ENCODE results near the gene CCNY. TPM values are rescaled to one million over a fixed set of nuclear protein-coding genes. Genes with fewer than 3 reads are reported as not detected.

The CCNY gene
- total RNA-seq, 1 experiment from 2014 or later, result 30.9 TPM

DNA sequence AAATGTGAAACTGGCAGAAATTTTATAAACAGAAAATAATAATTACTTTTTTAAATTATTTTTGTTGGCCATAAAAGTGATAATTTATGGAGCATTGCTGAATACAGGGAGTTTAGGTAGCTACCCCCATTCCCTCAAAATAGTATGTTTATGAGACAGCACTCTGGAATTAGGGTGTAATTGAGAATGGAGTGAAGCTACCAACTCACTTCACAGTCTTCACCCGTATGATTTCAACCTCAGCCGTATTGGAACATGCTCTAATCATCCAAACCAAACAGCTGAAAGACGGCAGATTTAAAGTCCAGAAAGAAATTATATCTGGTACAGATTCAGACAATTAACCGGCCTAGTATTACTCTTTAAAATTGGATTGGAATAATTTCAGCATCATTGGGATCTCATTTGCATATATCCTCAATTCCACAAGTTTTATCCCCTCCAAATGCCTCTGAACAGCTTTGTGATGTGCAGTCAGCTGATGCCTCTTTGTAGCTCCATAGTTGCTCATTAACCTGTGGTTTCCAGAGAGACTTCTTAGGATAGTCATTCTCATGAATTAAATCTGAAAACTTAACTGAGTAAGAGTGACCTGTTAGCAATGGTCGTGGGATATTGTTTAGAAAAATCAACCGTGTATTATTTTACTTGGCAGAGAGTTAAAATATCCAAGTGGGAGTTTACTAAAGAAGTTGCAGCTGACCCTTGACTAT lies 209.7 kb downstream of the CCNY start:
- DNase-seq (ENCODE audit: extremely low read depth, low read depth), result no peak

DNA sequence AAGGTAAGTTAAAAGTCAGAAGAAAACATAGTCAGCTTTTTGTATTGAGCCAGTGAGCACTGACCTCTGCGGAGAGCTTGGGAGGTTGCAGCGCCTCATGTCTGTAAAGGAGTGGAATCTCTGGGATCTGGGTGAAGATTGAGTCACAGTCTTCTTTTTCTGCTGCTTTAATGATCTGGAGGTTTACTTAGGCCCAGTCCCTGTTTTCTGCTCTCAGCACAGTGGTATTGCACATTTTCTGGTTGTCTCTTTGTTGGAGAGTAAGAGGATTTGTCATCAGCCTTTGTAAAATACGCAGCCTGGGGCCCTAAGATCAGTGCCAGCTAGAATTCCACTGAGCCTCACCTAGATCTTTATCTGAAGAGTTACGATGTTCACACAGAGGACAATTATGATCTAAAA lies 210.5 kb downstream of the CCNY start:
- no peak for DNase-seq (ENCODE audit: extremely low read depth, low read depth)

DNA sequence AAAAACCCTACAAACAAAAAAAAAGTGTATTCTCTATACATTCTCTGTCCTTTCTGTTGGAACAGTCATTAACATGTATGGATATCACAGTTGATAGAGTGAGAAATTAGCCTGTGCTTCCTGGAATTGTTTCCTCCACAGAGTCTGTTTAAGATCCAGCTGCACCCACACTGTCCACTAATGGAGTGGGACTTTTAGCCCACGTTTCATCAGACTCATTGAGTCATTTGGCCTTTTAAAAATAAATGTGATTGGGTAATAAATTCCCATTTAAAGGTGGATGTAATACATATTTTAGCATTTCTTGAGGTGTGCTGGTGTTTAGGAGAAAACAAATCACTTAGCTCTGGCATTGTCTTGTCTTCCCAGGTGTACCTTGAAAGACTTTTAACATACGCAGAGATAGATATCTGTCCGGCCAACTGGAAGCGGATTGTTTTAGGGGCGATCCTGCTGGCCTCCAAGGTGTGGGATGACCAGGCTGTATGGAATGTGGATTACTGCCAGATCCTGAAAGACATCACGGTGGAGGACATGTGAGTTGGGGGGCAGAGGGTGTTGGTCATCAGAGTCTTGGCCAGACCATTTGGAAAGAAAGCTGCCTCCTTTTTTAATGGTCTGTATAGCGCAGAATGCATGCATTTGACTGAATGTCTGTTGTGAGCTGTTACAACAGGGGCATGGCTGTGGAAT lies 216.5 kb downstream of the CCNY start:
- DNase-seq (ENCODE audit: extremely low read depth, low read depth), result no peak

DNA sequence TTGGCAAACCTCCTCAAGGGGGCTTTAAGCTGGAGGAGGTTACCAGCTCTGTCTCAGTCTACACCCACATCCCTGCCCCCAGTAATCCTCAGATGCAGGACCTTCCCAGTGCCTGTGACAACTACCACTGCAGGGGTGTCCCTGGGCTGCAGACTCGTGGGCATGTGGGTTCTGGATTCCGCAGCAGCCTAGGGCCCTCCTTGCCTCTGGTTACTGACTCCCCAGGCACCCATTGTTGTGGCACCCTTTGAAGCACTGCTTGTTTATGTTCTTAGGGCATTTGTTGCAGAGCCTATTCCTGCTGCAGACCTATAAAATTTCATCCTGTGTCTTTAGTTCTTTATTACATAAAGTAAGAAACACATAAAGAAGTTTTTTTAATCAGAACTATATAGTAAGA lies 217.7 kb downstream of the CCNY start:
- no peak for DNase-seq (ENCODE audit: extremely low read depth, low read depth)

DNA sequence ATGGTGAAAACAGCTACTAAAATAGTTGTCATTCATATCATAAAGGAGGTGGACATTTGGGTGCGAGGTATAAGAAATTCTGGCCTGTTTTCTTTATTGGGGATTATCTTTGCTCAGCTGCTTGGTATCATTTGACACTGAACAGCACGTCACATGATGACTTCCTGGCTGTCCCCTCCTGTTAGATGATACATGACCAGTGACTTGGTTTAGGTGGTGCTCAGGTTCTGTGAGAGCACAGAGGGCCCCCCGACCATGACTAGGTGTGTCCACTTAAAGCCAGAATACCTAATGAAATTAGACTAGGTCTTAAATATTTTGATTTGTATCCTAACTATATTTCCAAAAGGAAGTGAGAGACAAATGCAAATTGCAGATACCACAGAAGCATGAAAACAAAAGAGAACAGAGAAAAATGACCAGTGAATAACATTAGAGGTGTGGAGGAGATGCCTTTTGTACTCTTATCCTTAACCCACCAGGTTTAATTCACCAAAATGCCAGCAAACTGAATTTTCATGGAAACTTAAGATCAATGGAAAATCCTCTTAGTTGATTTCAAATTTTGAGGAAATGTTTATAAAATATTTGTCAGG lies 218.2 kb downstream of the CCNY start:
- no peak for DNase-seq (ENCODE audit: extremely low read depth, low read depth)

DNA sequence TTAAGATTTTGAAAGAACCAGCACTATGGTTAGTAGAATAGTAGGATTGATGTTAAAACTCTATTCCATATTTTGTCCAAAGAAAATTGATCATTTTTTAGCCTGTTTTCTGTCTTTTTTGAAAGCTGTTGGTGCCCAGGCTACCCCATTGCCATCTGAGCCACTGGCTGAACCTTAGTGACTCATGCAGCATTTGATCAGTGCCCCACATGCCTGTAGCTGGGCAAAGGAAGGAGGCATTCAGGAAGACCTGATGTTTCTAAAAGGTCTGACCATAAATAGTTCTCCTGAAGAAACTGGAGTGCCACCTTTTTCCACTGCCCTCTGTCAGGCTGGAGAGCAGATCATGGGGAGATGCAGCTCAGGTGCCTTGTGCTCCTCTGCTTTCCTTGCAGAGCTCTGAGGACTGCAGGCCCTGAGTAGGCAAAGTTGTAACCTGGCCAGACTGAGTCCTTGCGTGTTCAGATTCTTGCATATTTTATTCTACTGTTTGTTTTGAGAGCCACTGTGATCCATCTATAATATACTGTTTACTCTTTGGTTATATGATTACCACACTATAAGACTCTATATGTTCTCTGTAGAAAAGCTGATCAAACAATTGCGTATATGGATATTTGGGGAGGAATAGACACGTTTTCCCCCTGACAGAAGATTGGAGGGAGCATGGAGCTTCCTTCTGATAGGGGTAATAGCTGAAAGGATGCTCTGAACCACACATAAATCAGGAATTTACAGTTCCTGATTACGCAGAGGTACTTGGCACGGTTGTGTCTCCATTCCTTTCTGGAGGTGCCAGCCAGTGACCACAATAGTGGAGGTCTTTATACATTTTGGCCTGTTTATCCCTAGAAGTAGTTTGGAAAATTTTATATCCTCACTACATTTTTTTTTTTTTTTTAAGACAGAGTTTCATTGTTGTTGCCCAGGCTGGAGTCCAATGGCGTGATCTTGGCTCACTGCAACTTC lies 219.9 kb downstream of the CCNY start:
- no peak for DNase-seq (ENCODE audit: extremely low read depth, low read depth)

DNA sequence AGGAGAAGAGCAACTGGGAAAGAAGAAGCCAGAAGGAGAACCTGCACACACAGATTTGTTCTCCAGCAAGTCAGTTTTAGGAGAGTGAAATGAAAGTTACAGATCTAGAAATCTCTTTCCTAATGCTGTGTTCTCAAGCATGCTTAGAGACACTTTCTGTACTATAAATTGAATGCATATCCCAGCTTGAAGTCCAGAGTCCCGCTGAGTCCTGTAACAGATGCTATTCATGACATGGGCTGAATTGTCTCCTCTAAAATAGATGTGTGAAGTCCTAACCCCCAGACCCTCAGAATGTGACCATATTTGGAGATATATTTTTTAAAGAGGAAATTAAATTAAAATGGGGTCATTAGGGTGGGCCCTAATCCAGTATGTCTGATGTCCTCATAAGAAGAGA lies 222.0 kb downstream of the CCNY start:
- no peak for DNase-seq (ENCODE audit: extremely low read depth, low read depth)

DNA sequence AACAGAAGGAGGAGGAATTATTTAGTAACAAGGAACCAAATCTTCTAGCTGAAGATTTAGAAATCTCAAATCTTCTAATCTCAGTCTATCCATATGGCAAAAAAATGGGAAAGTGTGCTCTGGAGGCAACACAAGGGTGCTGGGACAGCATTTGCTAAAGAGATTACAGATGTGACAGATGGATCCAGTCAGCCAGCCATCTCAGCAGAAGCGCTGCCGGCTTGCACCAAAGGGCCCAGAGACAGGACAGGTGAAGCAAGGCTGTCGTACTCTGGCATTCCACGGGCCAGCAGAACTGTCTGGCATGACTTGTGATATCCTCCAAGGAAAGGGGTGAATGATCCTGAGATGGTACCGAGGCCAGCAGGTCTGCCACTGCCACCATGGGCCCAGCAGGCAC lies 223.1 kb downstream of the CCNY start:
- DNase-seq (ENCODE audit: extremely low read depth, low read depth), result no peak

DNA sequence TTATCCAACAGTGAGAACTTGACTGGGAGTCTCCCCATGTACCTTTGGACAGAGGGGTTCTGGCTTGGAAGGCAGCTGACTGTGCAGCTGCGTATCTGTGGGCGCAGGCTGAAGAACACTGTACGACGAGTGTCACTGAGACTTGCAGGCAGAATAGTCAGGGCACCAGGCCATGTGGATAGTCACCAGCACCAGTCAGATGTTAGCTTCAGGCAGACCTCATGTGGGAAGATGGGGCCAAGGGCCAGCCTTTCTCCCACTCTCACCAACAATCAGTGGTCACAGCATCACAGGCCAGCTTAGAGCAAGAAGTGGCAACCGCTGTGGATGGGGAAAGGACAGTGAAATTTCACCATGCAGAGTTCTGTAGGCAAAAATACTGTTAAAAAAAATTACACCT lies 225.4 kb downstream of the CCNY start:
- DNase-seq (ENCODE audit: extremely low read depth, low read depth), result no peak

DNA sequence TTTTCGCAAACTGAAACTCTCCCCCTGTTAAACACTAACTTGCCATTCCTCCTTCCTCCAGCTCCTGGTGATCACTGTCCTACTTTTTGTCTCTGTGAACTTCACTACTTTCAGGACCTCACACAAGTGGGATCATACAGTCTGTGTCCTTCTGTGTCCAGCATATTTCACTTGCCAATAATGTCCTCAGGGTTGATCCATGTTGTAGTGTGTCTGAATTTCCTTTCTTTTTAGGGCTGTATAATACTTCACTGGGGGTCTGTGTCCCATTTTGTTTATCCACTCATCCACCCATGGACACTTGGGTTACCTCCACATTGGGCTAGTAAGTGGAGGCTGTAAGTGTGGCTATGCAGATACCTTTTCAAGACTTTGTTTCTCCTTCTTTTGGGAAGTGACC lies 226.1 kb downstream of the CCNY start:
- no peak for DNase-seq (ENCODE audit: extremely low read depth, low read depth)

DNA sequence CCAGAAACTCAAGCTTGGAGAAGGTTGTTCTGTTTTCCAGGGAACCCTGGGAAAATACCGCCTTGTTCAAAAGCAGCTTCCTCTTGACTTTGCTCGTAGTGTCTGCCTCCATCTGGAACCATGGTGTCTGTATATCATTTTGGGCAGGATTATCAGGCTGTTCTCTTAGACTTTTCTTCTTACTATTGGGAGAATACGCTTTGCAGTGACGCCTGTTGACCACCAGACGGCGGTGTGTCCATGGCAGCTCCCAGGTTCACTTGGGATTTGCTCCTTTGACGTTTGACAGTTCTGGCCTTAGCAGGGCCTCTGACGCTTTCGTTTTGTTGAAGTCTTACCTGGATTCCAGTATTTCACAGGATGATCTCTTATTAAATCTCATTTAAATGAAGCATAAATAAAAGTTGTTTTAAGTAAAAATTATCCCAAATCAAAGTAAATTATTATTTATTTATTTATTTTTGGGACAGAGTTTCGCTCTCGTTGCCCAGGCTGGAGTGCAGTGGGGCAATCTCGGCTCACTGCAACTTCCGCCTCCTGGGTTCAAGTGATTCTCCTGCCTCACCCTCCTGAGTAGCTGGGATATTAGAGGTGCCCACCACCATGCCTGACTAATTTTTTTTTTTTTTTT lies 227.1 kb downstream of the CCNY start:
- peak; percentile 60 for DNase-seq (ENCODE audit: extremely low read depth, low read depth)

DNA sequence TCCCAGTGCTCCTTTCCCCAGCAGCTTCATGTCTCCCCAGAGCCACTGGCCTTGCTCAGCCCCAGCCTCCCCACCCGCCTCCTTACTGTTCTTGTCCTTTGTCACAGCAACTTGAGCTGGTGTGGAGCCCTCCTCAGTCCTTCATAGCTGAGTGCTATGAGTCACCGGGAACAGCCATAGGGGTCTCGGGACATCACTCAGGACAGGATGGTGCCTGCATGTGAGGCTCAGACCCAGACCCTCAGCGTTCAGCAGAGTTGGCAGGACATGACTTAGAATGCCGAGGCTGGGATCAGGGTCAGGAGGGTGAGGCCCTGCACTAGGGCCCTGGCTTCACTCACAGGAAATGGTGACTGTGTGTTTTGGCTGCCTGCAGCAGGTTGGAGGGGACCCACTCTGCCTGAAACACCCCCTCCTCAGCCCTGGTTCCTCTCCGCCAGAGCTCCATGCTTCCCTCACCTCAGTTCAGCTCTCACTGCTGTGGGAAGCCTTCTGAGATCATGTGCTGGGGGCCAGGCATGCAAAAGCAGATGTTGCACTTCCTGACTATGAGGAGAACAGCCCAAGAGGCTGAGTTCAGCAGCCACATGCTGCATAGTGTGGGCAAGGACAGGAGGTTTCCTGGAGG lies 228.1 kb downstream of the CCNY start:
- DNase-seq (ENCODE audit: extremely low read depth, low read depth), result no peak

DNA sequence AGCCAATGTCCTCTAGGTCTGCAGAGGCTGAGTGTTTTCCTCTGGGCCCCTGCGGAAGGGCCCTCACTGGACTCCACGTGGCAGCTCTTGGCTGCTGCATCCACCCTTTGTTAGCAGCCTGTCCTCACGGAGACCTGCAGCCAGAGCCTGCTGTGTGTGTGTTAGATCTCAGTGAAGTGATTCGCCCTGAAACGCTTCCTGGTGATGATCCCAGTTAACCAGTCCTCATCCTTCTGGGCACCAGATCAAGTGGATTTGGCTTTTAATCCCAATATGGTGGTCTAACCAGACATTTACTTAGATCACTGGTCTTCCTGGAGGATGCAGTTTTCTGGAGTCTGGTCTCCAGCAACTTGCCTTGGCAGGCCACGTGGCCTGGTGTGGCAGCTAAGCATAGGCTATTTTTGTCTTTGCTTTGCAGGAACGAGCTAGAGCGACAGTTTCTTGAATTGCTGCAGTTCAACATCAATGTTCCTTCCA lies 229.3 kb downstream of the CCNY start:
- DNase-seq (ENCODE audit: extremely low read depth, low read depth), result no peak

DNA sequence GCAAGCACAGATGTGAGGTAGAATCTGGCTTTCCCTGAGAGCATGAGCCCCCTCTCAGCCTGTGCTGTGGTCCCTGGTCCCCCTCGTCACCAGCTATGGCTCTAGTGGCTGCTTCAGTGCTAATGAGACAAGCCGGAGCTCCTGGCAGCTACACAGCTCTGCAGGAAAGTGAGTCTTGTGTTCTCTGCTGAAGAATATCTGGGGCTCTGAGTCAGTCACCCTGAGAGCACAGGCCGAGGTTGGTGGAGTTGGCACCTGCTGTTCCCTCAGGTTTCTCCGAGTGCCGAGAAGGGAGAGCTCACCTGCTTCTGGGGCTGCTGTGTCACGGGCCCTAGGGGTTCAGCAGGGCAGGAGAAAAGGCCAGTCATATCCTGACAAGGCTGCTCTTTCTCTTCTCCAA lies 231.6 kb downstream of the CCNY start:
- no peak for DNase-seq (ENCODE audit: extremely low read depth, low read depth)

DNA sequence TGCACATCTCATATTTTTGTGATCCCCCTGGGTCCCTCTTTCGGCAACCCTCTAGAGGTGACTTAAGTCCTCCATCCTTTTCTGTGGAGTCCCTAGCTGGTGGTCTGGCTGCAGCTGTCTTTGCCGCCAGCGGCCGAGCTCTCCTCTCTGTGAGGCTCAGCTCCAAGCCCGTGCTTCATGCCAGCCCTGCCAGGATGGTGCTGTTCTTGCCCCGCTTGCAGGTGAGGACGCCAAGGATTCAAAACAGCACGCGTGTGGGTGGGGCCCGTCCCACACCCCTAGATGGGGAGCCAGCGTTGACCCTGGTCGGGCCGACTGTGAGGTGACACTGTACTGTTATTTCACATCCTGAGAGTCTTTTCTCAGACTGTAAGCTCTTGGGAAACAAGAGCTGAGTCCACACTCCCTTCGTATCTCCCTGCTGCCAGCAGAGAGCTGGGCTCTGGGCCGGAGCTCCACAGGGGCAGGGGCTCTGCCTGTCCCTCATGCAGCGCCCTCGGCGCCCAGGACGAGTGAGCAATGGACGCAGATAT lies 232.2 kb downstream of the CCNY start:
- no peak for DNase-seq (ENCODE audit: extremely low read depth, low read depth)

DNA sequence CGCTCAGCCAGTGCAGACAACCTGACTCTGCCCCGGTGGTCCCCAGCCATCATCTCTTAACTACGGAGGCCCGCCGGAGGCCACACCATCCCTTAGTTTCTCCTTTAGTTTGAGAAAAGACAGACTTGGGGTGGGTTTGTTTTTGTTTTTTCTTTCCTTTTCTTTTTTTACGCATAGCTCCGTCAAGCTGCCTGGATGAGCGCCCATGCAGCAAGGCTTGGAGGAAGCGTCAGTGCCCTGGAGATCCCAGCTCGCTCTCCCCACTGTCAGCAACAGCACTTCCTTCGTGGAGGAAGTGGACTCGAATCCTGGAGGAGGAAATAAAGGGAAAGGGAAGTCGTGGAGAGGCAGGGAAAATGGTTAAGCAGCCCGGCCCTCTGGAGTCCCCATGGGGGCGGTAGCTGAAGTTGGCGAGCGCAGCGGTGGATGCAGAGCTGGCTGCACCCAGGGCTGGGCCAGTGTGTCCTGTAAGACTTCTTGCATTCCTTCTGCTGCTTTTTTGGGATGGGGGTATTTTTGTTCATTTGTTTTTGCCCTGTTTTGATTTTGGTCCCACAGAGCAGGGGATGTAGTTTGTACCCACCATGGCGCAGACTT lies 232.9 kb downstream of the CCNY start:
- DNase-seq (ENCODE audit: extremely low read depth, low read depth), result no peak

DNA sequence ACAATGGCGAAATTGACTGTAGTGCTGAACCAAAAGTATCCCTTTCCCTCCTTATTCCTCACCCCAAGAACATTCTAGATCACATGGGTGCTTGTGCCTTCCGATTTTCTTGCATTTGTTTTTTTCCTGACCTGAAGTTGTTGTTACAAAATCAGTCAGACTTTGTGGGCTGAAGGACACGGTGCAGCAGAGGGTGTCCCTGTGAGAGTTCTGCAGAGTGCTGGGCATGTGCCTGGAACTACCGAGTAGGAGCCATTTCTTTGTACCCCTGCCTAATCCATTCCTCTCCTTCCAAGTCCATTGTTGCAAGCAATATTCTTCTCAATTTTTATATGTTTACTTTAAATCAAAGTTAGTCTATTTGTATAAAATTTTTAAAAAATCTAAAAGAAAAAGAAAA lies 233.5 kb downstream of the CCNY start:
- no peak for DNase-seq (ENCODE audit: extremely low read depth, low read depth)

DNA sequence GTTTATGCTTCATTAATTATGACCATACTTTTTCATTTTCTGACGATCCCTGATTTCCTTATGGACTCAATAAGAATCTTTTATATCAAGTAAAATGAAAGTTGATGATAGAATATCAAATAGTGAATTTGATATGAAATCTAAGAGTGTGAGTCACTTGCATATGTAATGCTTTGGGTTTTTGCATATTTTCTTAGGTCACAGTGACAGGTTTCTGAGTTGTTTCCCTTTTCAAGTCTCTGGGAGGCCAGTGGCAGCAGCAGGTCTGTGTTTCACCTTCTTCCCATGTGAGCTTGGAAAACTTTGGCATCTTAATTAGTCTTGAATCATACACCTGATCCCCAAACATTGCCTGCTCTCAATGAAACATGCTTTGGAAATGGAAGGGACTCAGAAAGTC lies 234.1 kb downstream of the CCNY start:
- DNase-seq (ENCODE audit: extremely low read depth, low read depth), result no peak

DNA sequence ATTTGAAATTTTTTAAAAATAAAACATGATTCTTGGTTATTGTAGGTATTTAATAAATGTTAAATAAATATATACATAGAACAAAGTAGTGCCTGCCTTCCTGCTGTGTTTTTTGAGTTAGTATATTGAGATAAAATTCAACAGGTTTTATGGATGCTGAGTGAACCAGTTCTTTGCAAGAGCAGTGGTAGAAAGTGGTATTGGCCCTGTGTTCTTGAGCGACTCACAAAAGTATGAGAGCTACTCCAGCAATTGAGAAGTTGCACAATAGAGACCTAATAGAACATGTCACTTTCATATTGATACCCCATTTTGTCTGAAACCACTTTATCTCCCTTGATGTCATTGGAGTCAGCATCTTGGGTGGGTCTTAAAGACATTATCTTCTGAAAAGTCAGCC lies 236.3 kb downstream of the CCNY start:
- no peak for DNase-seq (ENCODE audit: extremely low read depth, low read depth)

Data from NCI-H460 (cell line).